Panc1 (cell line): ENCODE data around the gene SPC25. TPM values are rescaled to one million over a fixed set of nuclear protein-coding genes. Genes with fewer than 3 reads are reported as not detected.

Experiments used
- ATAC-seq: fragments of 200-7000 bp; cut with Tn5 transposase; 2 replicates; pipeline ENCODE4 v1.9.1; 2020; ENCODE audit warnings: mild to moderate bottlenecking, moderate library complexity
- BruUV-seq: library from RNA; stranded (reverse); fragments of 400-500 nt; replicated peaks from 2 replicates; lab custom pipeline; 2021; lab: Mats Ljungman, UMichigan
- CTCF ChIA-PET: fragments of 300-600 bp; sonication (Branson Sonifier 250); formaldehyde crosslinking; loops from one replicate; lab custom pipeline; 2022; ENCODE audit warnings: antibody characterized with exemption; lab: Charles Lee
- POLR2A ChIA-PET: fragments of 300-600 bp; sonication (Branson Sonifier 250); formaldehyde crosslinking; loops from one replicate; lab custom pipeline; 2022; ENCODE audit warnings: antibody characterized with exemption; lab: Charles Lee
- DNase-seq: peaks from one replicate; pipeline ENCODE4 v3.0.0-alpha.2; 2010; ENCODE audit warnings: low read depth, low spot score
- H3K27ac ChIP-seq: 2 replicates; pipeline ENCODE4 v1.5.1; 2011; ENCODE audit warnings: mild to moderate bottlenecking, low read length, inconsistent platforms
- H3K27me3 ChIP-seq: fragments of 200-500 bp; sonication (Bioruptor generic); 2 replicates; pipeline ENCODE4 v1.6.0; 2014; ENCODE audit warnings: low read length, inconsistent platforms; ENCODE audit not compliant: control insufficient read depth, insufficient read depth
- H3K36me3 ChIP-seq: fragments of 200-500 bp; sonication (Bioruptor generic); 2 replicates; pipeline ENCODE4 v1.5.1; 2014; ENCODE audit warnings: inconsistent platforms, mild to moderate bottlenecking, low read length, moderate library complexity; ENCODE audit not compliant: control insufficient read depth, insufficient read depth
- H3K4me1 ChIP-seq: 2 replicates; pipeline ENCODE4 v1.5.1; 2011; ENCODE audit warnings: inconsistent platforms, mild to moderate bottlenecking, low read length, moderate library complexity; ENCODE audit not compliant: control insufficient read depth, insufficient read depth
- H3K4me3 ChIP-seq, 2 experiments: 2 replicates each; pipeline ENCODE4 v1.5.1; 2011 to 2012; ENCODE audit warnings: low read depth in 2 of 2, low read length in 2 of 2, mild to moderate bottlenecking in 2 of 2, inconsistent platforms in 1 of 2, moderate library complexity in 1 of 2
- H3K9me3 ChIP-seq: fragments of 200-500 bp; sonication (Bioruptor generic); 2 replicates; pipeline ENCODE4 v1.5.1; 2014; ENCODE audit warnings: low read depth, mild to moderate bottlenecking, inconsistent platforms, low read length, moderate library complexity; ENCODE audit not compliant: control insufficient read depth, insufficient read depth
- POLR2AphosphoS5 ChIP-seq: IDR thresholded peaks from 2 replicates; pipeline ENCODE4 v1.6.1; 2012; ENCODE audit warnings: mild to moderate bottlenecking, low read depth, low read length, moderate library complexity
- SIN3A ChIP-seq: IDR thresholded peaks from 2 replicates; pipeline ENCODE4 v1.6.1; 2012; ENCODE audit warnings: low read depth, mild to moderate bottlenecking, low read length, moderate library complexity, borderline replicate concordance; ENCODE audit not compliant: insufficient read depth
- TCF7L2 ChIP-seq: IDR thresholded peaks from 2 replicates; pipeline ENCODE4 v1.6.1; 2011; ENCODE audit warnings: mild to moderate bottlenecking, low read depth, low read length, inconsistent platforms
- in situ Hi-C: cut with HindIII; loops from 2 replicates; pipeline ENCODE4 v1.10.0; 2016; ENCODE audit warnings: low sequenced_read_pairs, low pct_unique_long_range_greater_than_20kb
- intact Hi-C: fragments of 100-400 bp; cut with micrococcal nuclease; formaldehyde crosslinking; loops from one replicate; pipeline ENCODE4 v1.10.0; 2022; ENCODE audit not compliant: unreplicated experiment
- total RNA-seq: library from RNA; stranded (reverse); gene quantifications from one replicate; pipeline ENCODE4 v1.2.1, GENCODE V29; 2021; ENCODE audit not compliant: unreplicated experiment
- TF ChIP-seq, protein P1 (sequence below): fragments of 450-650 bp; IDR thresholded peaks from 2 replicates; pipeline ENCODE4 v1.5.1; 2017; ENCODE audit warnings: mild to moderate bottlenecking
- TF ChIP-seq, protein P2 (sequence below), 2 experiments: IDR thresholded peaks; 2 replicates each; pipeline ENCODE4 v1.6.1; 2011 to 2012; ENCODE audit warnings: low read depth in 2 of 2, control low read depth in 1 of 2, low read length in 1 of 2, mild to moderate bottlenecking in 1 of 2, moderate library complexity in 1 of 2; ENCODE audit not compliant: insufficient read depth in 1 of 2

The SPC25 gene
- total RNA-seq, 1 experiment from 2014 or later: 21.1 TPM

DNA sequence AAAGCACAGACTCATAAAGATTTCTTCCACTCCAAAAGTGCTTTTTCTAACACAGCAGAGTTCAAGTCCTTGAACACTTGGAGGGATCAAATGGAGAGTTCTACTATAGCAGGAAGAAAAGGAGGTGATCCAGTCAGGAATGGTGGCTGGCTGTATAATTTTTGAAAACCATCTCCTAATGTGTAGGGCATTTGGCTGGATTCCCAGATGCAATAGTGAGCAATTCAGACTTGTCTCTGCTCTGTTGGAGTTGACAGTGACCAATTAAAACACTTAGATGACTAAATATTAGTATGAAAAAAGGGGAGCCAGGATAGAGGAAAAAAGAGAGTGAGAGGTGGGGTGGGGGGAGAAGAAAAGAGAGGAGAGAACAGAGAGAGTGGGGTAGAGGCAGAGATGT lies 5.5 kb upstream of the SPC25 start:
- no peak overlapping the region for H3K4me3 ChIP-seq
- no TSS peak for BruUV-seq
- no peaks in the 10 kb centered on the region for H3K4me1 ChIP-seq
- in situ Hi-C loops (no loop called here), intact Hi-C loops (no loop called here)
- ATAC-seq (no peak), DNase-seq (no peak)
- no peaks in the 10 kb centered on the region for H3K36me3 ChIP-seq
- CTCF ChIA-PET: no interaction called here
- POLR2A ChIA-PET: no interaction called here
- peaks cover 11% of the 10 kb centered on the region for H3K27me3 ChIP-seq
- no peak overlapping the region for H3K27ac ChIP-seq
- H3K9me3 ChIP-seq: no peaks in the 10 kb centered on the region
- TF ChIP-seq, protein P1, sequence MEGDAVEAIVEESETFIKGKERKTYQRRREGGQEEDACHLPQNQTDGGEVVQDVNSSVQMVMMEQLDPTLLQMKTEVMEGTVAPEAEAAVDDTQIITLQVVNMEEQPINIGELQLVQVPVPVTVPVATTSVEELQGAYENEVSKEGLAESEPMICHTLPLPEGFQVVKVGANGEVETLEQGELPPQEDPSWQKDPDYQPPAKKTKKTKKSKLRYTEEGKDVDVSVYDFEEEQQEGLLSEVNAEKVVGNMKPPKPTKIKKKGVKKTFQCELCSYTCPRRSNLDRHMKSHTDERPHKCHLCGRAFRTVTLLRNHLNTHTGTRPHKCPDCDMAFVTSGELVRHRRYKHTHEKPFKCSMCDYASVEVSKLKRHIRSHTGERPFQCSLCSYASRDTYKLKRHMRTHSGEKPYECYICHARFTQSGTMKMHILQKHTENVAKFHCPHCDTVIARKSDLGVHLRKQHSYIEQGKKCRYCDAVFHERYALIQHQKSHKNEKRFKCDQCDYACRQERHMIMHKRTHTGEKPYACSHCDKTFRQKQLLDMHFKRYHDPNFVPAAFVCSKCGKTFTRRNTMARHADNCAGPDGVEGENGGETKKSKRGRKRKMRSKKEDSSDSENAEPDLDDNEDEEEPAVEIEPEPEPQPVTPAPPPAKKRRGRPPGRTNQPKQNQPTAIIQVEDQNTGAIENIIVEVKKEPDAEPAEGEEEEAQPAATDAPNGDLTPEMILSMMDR: no peak
- no peak for TF ChIP-seq TCF7L2
- TF ChIP-seq, protein P2, sequence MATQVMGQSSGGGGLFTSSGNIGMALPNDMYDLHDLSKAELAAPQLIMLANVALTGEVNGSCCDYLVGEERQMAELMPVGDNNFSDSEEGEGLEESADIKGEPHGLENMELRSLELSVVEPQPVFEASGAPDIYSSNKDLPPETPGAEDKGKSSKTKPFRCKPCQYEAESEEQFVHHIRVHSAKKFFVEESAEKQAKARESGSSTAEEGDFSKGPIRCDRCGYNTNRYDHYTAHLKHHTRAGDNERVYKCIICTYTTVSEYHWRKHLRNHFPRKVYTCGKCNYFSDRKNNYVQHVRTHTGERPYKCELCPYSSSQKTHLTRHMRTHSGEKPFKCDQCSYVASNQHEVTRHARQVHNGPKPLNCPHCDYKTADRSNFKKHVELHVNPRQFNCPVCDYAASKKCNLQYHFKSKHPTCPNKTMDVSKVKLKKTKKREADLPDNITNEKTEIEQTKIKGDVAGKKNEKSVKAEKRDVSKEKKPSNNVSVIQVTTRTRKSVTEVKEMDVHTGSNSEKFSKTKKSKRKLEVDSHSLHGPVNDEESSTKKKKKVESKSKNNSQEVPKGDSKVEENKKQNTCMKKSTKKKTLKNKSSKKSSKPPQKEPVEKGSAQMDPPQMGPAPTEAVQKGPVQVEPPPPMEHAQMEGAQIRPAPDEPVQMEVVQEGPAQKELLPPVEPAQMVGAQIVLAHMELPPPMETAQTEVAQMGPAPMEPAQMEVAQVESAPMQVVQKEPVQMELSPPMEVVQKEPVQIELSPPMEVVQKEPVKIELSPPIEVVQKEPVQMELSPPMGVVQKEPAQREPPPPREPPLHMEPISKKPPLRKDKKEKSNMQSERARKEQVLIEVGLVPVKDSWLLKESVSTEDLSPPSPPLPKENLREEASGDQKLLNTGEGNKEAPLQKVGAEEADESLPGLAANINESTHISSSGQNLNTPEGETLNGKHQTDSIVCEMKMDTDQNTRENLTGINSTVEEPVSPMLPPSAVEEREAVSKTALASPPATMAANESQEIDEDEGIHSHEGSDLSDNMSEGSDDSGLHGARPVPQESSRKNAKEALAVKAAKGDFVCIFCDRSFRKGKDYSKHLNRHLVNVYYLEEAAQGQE (IDR thresholded peaks at IDR 0.05; ENCODE audit: insufficient read depth in 1 of 2, low read depth in 2 of 2, low read length in 1 of 2): no peak
- TF ChIP-seq SIN3A: no peak
- no peak for TF ChIP-seq POLR2AphosphoS5

DNA sequence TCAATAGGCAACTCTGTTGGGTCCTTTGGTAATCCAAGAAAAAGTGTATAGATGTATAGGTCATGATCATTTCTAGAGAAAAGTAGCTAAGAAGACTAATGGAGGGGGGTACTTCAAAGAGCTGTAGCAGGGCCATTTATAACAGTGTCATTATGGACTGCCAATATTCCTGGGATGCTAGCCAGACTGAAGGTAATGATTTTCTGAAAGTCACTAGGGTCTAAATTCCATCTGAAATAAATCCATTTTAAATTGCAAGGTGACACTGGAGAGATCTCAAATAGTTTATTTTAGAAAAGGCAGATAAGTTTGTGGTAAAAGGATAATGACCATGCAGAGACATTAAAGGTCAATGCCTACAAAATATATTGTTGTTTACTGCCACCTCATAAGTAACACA lies 4.5 kb upstream of the SPC25 start:
- in situ Hi-C loops (no loop called here), intact Hi-C loops (no loop called here)
- CTCF ChIA-PET: no interaction called here

More for the DNA sequence above, 4.5 kb upstream of the SPC25 start:
- Histone ChIP-seq H3K4me3 (no peak overlapping the region), H3K27ac (no peak overlapping the region), H3K9me3 (no peaks in the 10 kb centered on the region), H3K36me3 (peaks cover 2% of the 10 kb centered on the region; the same call in 1 of the 2 replicates), H3K4me1 (no peaks in the 10 kb centered on the region), H3K27me3 (peaks cover 9% of the 10 kb centered on the region)
- TF ChIP-seq, protein P2 (IDR thresholded peaks at IDR 0.05; ENCODE audit: insufficient read depth in 1 of 2, low read depth in 2 of 2, low read length in 1 of 2): no peak
- TF ChIP-seq TCF7L2 (no peak), SIN3A (no peak), POLR2AphosphoS5 (no peak)
- TF ChIP-seq, protein P1: no peak
- no TSS peak for BruUV-seq
- DNase-seq (no peak), ATAC-seq (no peak)
- POLR2A ChIA-PET: no interaction called here
